Activated naive CD4-positive, alpha-beta T cell treated with anti-CD3 and anti-CD28 coated beads, Interleukin-2, amount 10 ng/mL, durations not matched to agents 7 days and 5 days (primary cell): Measurements from ENCODE around the gene SYVN1.

Source experiments
- CTCF ChIA-PET: fragments of 350-600 bp; sonication (Branson Sonifier 250); formaldehyde crosslinking; loops from one replicate; lab custom pipeline; 2021; ENCODE audit warnings: antibody characterized with exemption; lab: Charles Lee
- DNase-seq: peaks from one replicate; pipeline ENCODE4 v3.0.0-alpha.2; 2020
- H3K27ac Mint-ChIP-seq: one replicate; pipeline ENCODE4 v1.8.0; 2021; ENCODE audit warnings: mild to moderate bottlenecking, moderate library complexity, mixed read lengths
- H3K27me3 Mint-ChIP-seq: one replicate; pipeline ENCODE4 v1.8.0; 2021; ENCODE audit warnings: mild to moderate bottlenecking, mixed read lengths
- H3K36me3 Mint-ChIP-seq: one replicate; pipeline ENCODE4 v1.8.0; 2021; ENCODE audit warnings: mixed read lengths
- H3K4me1 Mint-ChIP-seq: one replicate; pipeline ENCODE4 v1.8.0; 2021; ENCODE audit warnings: mixed read lengths
- H3K4me3 Mint-ChIP-seq: one replicate; pipeline ENCODE4 v1.8.0; 2021; ENCODE audit warnings: mild to moderate bottlenecking, moderate library complexity, mixed read lengths
- H3K9me3 Mint-ChIP-seq: one replicate; pipeline ENCODE4 v1.8.0; 2021; ENCODE audit warnings: mixed read lengths

Gene SYVN1

GRCh38 chr11:65141896-65142494, 7.7 kb upstream of the SYVN1 start:
- CTCF ChIA-PET, result no interaction called here
- no peaks in the 10 kb centered on the region for H3K9me3 Mint-ChIP-seq

GRCh38 chr11:65136515-65137096, 2.3 kb upstream of the SYVN1 start:
- H3K9me3 Mint-ChIP-seq, result no peaks in the 10 kb centered on the region
- peaks cover 11% of the 10 kb centered on the region for H3K36me3 Mint-ChIP-seq
- peak overlapping the region; percentile 64 for H3K27ac Mint-ChIP-seq
- peaks cover 4% of the 10 kb centered on the region for H3K27me3 Mint-ChIP-seq
- no peak for DNase-seq
- peak overlapping the region; percentile 64 for H3K4me3 Mint-ChIP-seq
- CTCF ChIA-PET, result interaction anchor here (0.8 to 3.3 kb wide), 5 partner anchors 12 to 192 kb away, joined by 3 to 9 read pairs (median 3); partner anchors contain the start of genes FAU and MRPL49
- H3K4me1 Mint-ChIP-seq, result peaks cover 37% of the 10 kb centered on the region

More at GRCh38 chr11:65141896-65142494, 7.7 kb upstream of the SYVN1 start:
- Mint-ChIP-seq H3K27me3 (peaks cover 31% of the 10 kb centered on the region), H3K27ac (no peak overlapping the region), H3K36me3 (no peaks in the 10 kb centered on the region), H3K4me1 (peaks cover 5% of the 10 kb centered on the region), H3K4me3 (no peak overlapping the region)
- no peak for DNase-seq

GRCh38 chr11:65135633-65136145, 1.4 kb upstream of the SYVN1 start:
- peaks cover 18% of the 10 kb centered on the region for H3K36me3 Mint-ChIP-seq
- H3K27me3 Mint-ChIP-seq, result no peaks in the 10 kb centered on the region
- H3K9me3 Mint-ChIP-seq, result no peaks in the 10 kb centered on the region
- CTCF ChIA-PET, result interaction anchor here (0.9 to 3.3 kb wide), 4 partner anchors 14 to 196 kb away, joined by 4 to 9 read pairs (median 7); partner anchors contain the start of genes FAU and MRPL49
- peaks cover 42% of the 10 kb centered on the region for H3K4me1 Mint-ChIP-seq
- H3K27ac Mint-ChIP-seq, result peak overlapping the region; percentile 100
- H3K4me3 Mint-ChIP-seq, result peak overlapping the region; percentile 99
- no peak for DNase-seq

GRCh38 chr11:65134952-65135632, 773 bp upstream of the SYVN1 start:
- peak overlapping the region; percentile 99 for H3K4me3 Mint-ChIP-seq
- H3K36me3 Mint-ChIP-seq, result peaks cover 22% of the 10 kb centered on the region
- peak; percentile 93 for DNase-seq
- peak overlapping the region; percentile 100 for H3K27ac Mint-ChIP-seq
- CTCF ChIA-PET, result interaction anchor here (0.9 to 3.3 kb wide), 4 partner anchors 14 to 197 kb away, joined by 3 to 9 read pairs (median 6); partner anchors contain the start of genes FAU and MRPL49
- H3K4me1 Mint-ChIP-seq, result peaks cover 42% of the 10 kb centered on the region
- no peaks in the 10 kb centered on the region for H3K27me3 Mint-ChIP-seq
- no peaks in the 10 kb centered on the region for H3K9me3 Mint-ChIP-seq

- Mint-ChIP-seq H3K27ac (peak overlapping the region; percentile 100), H3K36me3 (peaks cover 23% of the 10 kb centered on the region), H3K4me3 (peak overlapping the region; percentile 99), H3K9me3 (no peaks in the 10 kb centered on the region), H3K4me1 (peaks cover 42% of the 10 kb centered on the region), H3K27me3 (no peaks in the 10 kb centered on the region)
- peak; percentile 41 for DNase-seq
- CTCF ChIA-PET, result interaction anchor here (3.3 kb wide), 1 partner anchor 12 kb away, joined by 9 read pairs; the partner anchor contains the start of genes FAU and MRPL49
These were observed 595 bp downstream of the SYVN1 start for GRCh38 chr11:65133724-65134123.

- Mint-ChIP-seq H3K27ac (peak overlapping the region; percentile 100), H3K27me3 (no peaks in the 10 kb centered on the region), H3K4me3 (peak overlapping the region; percentile 99), H3K9me3 (no peaks in the 10 kb centered on the region), H3K4me1 (peaks cover 42% of the 10 kb centered on the region), H3K36me3 (peaks cover 23% of the 10 kb centered on the region)
- peak; percentile 81 for DNase-seq
- CTCF ChIA-PET, result interaction anchor here (3.3 kb wide), 1 partner anchor 12 kb away, joined by 9 read pairs; the partner anchor contains the start of genes FAU and MRPL49
These were observed 1.2 kb downstream of the SYVN1 start for GRCh38 chr11:65132988-65133700.

GRCh38 chr11:65132238-65132987, 1.9 kb downstream of the SYVN1 start:
- no peaks in the 10 kb centered on the region for H3K9me3 Mint-ChIP-seq
- DNase-seq, result no peak
- peaks cover 40% of the 10 kb centered on the region for H3K4me1 Mint-ChIP-seq
- H3K27ac Mint-ChIP-seq, result peak overlapping the region; percentile 100
- CTCF ChIA-PET, result no interaction called here
- peak overlapping the region; percentile 99 for H3K4me3 Mint-ChIP-seq
- no peaks in the 10 kb centered on the region for H3K27me3 Mint-ChIP-seq
- H3K36me3 Mint-ChIP-seq, result peaks cover 27% of the 10 kb centered on the region

GRCh38 chr11:65131895-65132237, 2.5 kb downstream of the SYVN1 start:
- Mint-ChIP-seq H3K4me3 (peak overlapping the region; percentile 10), H3K9me3 (no peaks in the 10 kb centered on the region), H3K36me3 (peaks cover 31% of the 10 kb centered on the region), H3K27ac (no peak overlapping the region), H3K4me1 (peaks cover 37% of the 10 kb centered on the region), H3K27me3 (no peaks in the 10 kb centered on the region)
- CTCF ChIA-PET, result interaction anchor here (0.7 kb wide), 1 partner anchor 378 kb away, joined by 3 read pairs; no protein-coding TSS in a partner anchor
- DNase-seq, result no peak

GRCh38 chr11:65131417-65131776, 2.9 kb downstream of the SYVN1 start:
- DNase-seq, result no peak
- Mint-ChIP-seq H3K4me1 (peaks cover 34% of the 10 kb centered on the region), H3K4me3 (peak overlapping the region; percentile 15), H3K9me3 (no peaks in the 10 kb centered on the region), H3K27ac (no peak overlapping the region), H3K36me3 (peaks cover 35% of the 10 kb centered on the region), H3K27me3 (no peaks in the 10 kb centered on the region)
- CTCF ChIA-PET, result interaction anchor here (0.7 kb wide), 1 partner anchor 378 kb away, joined by 3 read pairs; no protein-coding TSS in a partner anchor

- Mint-ChIP-seq H3K4me3 (peak overlapping the region; percentile 15), H3K27me3 (no peaks in the 10 kb centered on the region), H3K27ac (no peak overlapping the region), H3K4me1 (peaks cover 28% of the 10 kb centered on the region), H3K36me3 (peaks cover 37% of the 10 kb centered on the region), H3K9me3 (no peaks in the 10 kb centered on the region)
- no peak for DNase-seq
- CTCF ChIA-PET, result interaction anchor here (0.7 kb wide), 1 partner anchor 379 kb away, joined by 3 read pairs; no protein-coding TSS in a partner anchor
These were observed 3.5 kb downstream of the SYVN1 start for GRCh38 chr11:65130631-65131416.

- Mint-ChIP-seq H3K36me3 (peaks cover 45% of the 10 kb centered on the region), H3K9me3 (no peaks in the 10 kb centered on the region), H3K4me3 (no peak overlapping the region)
These were observed 4.5 kb downstream of the SYVN1 start for GRCh38 chr11:65129649-65130441.

More at GRCh38 chr11:65129649-65130441, 4.5 kb downstream of the SYVN1 start:
- H3K27me3 Mint-ChIP-seq, result no peaks in the 10 kb centered on the region
- no peak overlapping the region for H3K27ac Mint-ChIP-seq
- peaks cover 22% of the 10 kb centered on the region for H3K4me1 Mint-ChIP-seq
- DNase-seq, result no peak
- CTCF ChIA-PET, result no interaction called here
